Sigmoid colon (tissue), 4 donors: ENCODE data around the gene SV2B.

Source experiments
- EP300 ChIP-seq, 4 donors: sonication (generic); formaldehyde crosslinking; IDR thresholded peaks; one replicate each; pipeline ENCODE4 v1.6.1; 2017; ENCODE audit warnings: antibody characterized with exemption in 4 of 4
- TF ChIP-seq, protein P1 (sequence below), 4 experiments: fragments of 450-650 bp in 3 of 4; fragments of 200-600 bp in 1 of 4; IDR thresholded peaks; one replicate each; pipeline ENCODE4 v1.5.1; 2016 to 2019; ENCODE audit warnings: antibody characterized with exemption in 4 of 4, mild to moderate bottlenecking in 3 of 4, moderate library complexity in 2 of 4

DNA sequence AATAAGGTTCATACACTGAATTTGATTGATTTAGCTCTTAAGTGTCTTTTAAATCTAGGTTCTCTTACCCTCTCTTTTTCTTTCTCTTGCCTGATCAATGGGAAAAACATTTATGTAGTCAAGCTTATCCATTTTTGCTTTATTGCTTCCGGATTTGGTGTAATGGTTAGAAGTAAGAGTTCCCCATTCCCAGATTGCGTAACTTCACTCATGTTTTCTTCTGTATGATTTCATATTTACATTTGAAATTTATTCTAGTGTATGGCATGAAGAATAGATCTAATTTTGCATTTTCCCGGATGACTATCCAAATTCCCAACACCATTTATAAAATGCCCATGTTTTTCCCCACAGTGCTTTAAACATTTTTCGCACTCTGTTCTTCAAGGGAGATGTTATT, 27.9 kb upstream of the SV2B start:
- TF ChIP-seq, protein P1, sequence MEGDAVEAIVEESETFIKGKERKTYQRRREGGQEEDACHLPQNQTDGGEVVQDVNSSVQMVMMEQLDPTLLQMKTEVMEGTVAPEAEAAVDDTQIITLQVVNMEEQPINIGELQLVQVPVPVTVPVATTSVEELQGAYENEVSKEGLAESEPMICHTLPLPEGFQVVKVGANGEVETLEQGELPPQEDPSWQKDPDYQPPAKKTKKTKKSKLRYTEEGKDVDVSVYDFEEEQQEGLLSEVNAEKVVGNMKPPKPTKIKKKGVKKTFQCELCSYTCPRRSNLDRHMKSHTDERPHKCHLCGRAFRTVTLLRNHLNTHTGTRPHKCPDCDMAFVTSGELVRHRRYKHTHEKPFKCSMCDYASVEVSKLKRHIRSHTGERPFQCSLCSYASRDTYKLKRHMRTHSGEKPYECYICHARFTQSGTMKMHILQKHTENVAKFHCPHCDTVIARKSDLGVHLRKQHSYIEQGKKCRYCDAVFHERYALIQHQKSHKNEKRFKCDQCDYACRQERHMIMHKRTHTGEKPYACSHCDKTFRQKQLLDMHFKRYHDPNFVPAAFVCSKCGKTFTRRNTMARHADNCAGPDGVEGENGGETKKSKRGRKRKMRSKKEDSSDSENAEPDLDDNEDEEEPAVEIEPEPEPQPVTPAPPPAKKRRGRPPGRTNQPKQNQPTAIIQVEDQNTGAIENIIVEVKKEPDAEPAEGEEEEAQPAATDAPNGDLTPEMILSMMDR (IDR thresholded peaks at IDR 0.05), result no peak
- TF ChIP-seq EP300 (IDR thresholded peaks at IDR 0.05), result no peak
